Skeletal muscle satellite cell (primary cell): ENCODE measurements around the gene IWS1.

Experiments
- H3K27me3 ChIP-seq: 2 replicates; pipeline ENCODE4 v1.7.0; 2013; ENCODE audit warnings: low read length; ENCODE audit not compliant: control insufficient read depth, insufficient read depth
- H3K36me3 ChIP-seq: 2 replicates; pipeline ENCODE4 v1.7.0; 2013; ENCODE audit warnings: mild to moderate bottlenecking, control low read depth, low read length; ENCODE audit not compliant: insufficient read depth
- H3K4me1 ChIP-seq: 2 replicates; pipeline ENCODE4 v1.7.0; 2013; ENCODE audit warnings: low read length; ENCODE audit not compliant: control insufficient read depth, insufficient read depth
- H3K4me2 ChIP-seq: 2 replicates; pipeline ENCODE4 v1.7.0; 2013; ENCODE audit warnings: mild to moderate bottlenecking, low read length
- H3K4me3 ChIP-seq: 2 replicates; pipeline ENCODE4 v1.7.0; 2013; ENCODE audit warnings: low read length
- H3K9ac ChIP-seq: 2 replicates; pipeline ENCODE4 v1.7.0; 2013; ENCODE audit warnings: mild to moderate bottlenecking, low read depth, low read length, moderate library complexity
- H3K9me3 ChIP-seq: replicated peaks from 2 replicates; pipeline ENCODE4 v1.7.0; 2013; ENCODE audit warnings: mild to moderate bottlenecking, control low read depth, low read length

IWS1 gene

GRCh38 chr2:127482031-127482430, 44.3 kb downstream of the IWS1 start:
- Histone ChIP-seq H3K4me1 (no peaks in the 10 kb centered on the region), H3K4me2 (no peak overlapping the region), H3K27me3 (no peaks in the 10 kb centered on the region), H3K4me3 (no peak overlapping the region), H3K9me3 (no peaks in the 10 kb centered on the region), H3K9ac (no peak overlapping the region), H3K36me3 (peaks cover 54% of the 10 kb centered on the region)

- no peak overlapping the region for H3K4me3 ChIP-seq
- H3K4me1 ChIP-seq: no peaks in the 10 kb centered on the region
- H3K4me2 ChIP-seq: no peak overlapping the region
- H3K27me3 ChIP-seq: no peaks in the 10 kb centered on the region
- peaks cover 37% of the 10 kb centered on the region for H3K36me3 ChIP-seq
- no peaks in the 10 kb centered on the region for H3K9me3 ChIP-seq
- H3K9ac ChIP-seq: no peak overlapping the region
Observed at GRCh38 chr2:127479866-127480743, 46.2 kb downstream of the IWS1 start.

GRCh38 chr2:127479219-127479825, 47.0 kb downstream of the IWS1 start:
- H3K4me3 ChIP-seq: no peak overlapping the region
- no peaks in the 10 kb centered on the region for H3K9me3 ChIP-seq
- no peaks in the 10 kb centered on the region for H3K4me1 ChIP-seq
- no peak overlapping the region for H3K9ac ChIP-seq
- H3K27me3 ChIP-seq: no peaks in the 10 kb centered on the region
- H3K4me2 ChIP-seq: no peak overlapping the region
- H3K36me3 ChIP-seq: peaks cover 34% of the 10 kb centered on the region

GRCh38 chr2:127475788-127476187, 50.5 kb downstream of the IWS1 start:
- no peaks in the 10 kb centered on the region for H3K27me3 ChIP-seq
- no peaks in the 10 kb centered on the region for H3K4me1 ChIP-seq
- H3K36me3 ChIP-seq: peaks cover 11% of the 10 kb centered on the region
- H3K4me3 ChIP-seq: no peak overlapping the region
- H3K9me3 ChIP-seq: no peaks in the 10 kb centered on the region
- H3K9ac ChIP-seq: no peak overlapping the region
- H3K4me2 ChIP-seq: no peak overlapping the region

GRCh38 chr2:127472268-127472667, 54.0 kb downstream of the IWS1 start:
- Histone ChIP-seq H3K4me1 (no peaks in the 10 kb centered on the region), H3K36me3 (peaks cover 6% of the 10 kb centered on the region), H3K9me3 (no peaks in the 10 kb centered on the region), H3K4me3 (no peak overlapping the region), H3K9ac (no peak overlapping the region), H3K4me2 (no peak overlapping the region), H3K27me3 (no peaks in the 10 kb centered on the region)

GRCh38 chr2:127471286-127471988, 54.9 kb downstream of the IWS1 start:
- no peaks in the 10 kb centered on the region for H3K9me3 ChIP-seq
- no peaks in the 10 kb centered on the region for H3K27me3 ChIP-seq
- no peak overlapping the region for H3K4me3 ChIP-seq
- H3K9ac ChIP-seq: no peak overlapping the region
- H3K36me3 ChIP-seq: peaks cover 7% of the 10 kb centered on the region
- H3K4me1 ChIP-seq: no peaks in the 10 kb centered on the region
- H3K4me2 ChIP-seq: no peak overlapping the region

- Histone ChIP-seq H3K27me3 (no peaks in the 10 kb centered on the region), H3K9ac (no peak overlapping the region), H3K4me3 (no peak overlapping the region), H3K4me1 (no peaks in the 10 kb centered on the region), H3K4me2 (no peak overlapping the region), H3K36me3 (peaks cover 7% of the 10 kb centered on the region), H3K9me3 (no peaks in the 10 kb centered on the region)
Observed at GRCh38 chr2:127469974-127470373, 56.3 kb downstream of the IWS1 start.

- H3K4me1 ChIP-seq: no peaks in the 10 kb centered on the region
- no peak overlapping the region for H3K4me2 ChIP-seq
- H3K4me3 ChIP-seq: no peak overlapping the region
- no peaks in the 10 kb centered on the region for H3K27me3 ChIP-seq
- H3K9ac ChIP-seq: no peak overlapping the region
- H3K36me3 ChIP-seq: peaks cover 7% of the 10 kb centered on the region
- H3K9me3 ChIP-seq: no peaks in the 10 kb centered on the region
Observed at GRCh38 chr2:127469051-127469450, 57.2 kb downstream of the IWS1 start.

- Histone ChIP-seq H3K9me3 (no peaks in the 10 kb centered on the region), H3K4me1 (no peaks in the 10 kb centered on the region), H3K4me2 (no peak overlapping the region), H3K36me3 (peaks cover 7% of the 10 kb centered on the region), H3K9ac (no peak overlapping the region), H3K4me3 (no peak overlapping the region), H3K27me3 (no peaks in the 10 kb centered on the region)
Observed at GRCh38 chr2:127465258-127465657, 61.0 kb downstream of the IWS1 start.

- H3K27me3 ChIP-seq: no peaks in the 10 kb centered on the region
- no peak overlapping the region for H3K4me2 ChIP-seq
- H3K4me1 ChIP-seq: no peaks in the 10 kb centered on the region
- H3K4me3 ChIP-seq: no peak overlapping the region
- H3K9ac ChIP-seq: no peak overlapping the region
- H3K9me3 ChIP-seq: no peaks in the 10 kb centered on the region
- peaks cover 5% of the 10 kb centered on the region for H3K36me3 ChIP-seq
Observed at GRCh38 chr2:127464470-127465257, 61.6 kb downstream of the IWS1 start.
